DND-41 (cell line): ENCODE measurements around the gene LIMS2.

Experiments used
- ATAC-seq: fragments of 200-7000 bp; cut with Tn5 transposase; 3 replicates; pipeline ENCODE4 v1.9.1; 2021; ENCODE audit warnings: low read depth; ENCODE audit not compliant: insufficient read depth
- DNase-seq: peaks from one replicate; pipeline ENCODE4 v3.0.0-alpha.2; 2020
- H2AFZ ChIP-seq: 2 replicates; pipeline ENCODE4 v1.6.0; 2012; ENCODE audit warnings: low read depth, low read length
- H3K27ac ChIP-seq: 2 replicates; pipeline ENCODE4 v1.5.1; 2012; ENCODE audit warnings: low read length, inconsistent platforms
- H3K27me3 ChIP-seq: fragments of 200-600 bp; sonication (generic); 2 replicates; pipeline ENCODE4 v1.6.0; 2012; ENCODE audit warnings: low read length, mild to moderate bottlenecking, inconsistent platforms; ENCODE audit not compliant: insufficient read depth, poor library complexity
- H3K36me3 ChIP-seq: 2 replicates; pipeline ENCODE4 v1.5.1; 2012; ENCODE audit warnings: low read length, inconsistent platforms; ENCODE audit not compliant: insufficient read depth
- H3K4me1 ChIP-seq: 2 replicates; pipeline ENCODE4 v1.5.1; 2012; ENCODE audit warnings: mild to moderate bottlenecking, low read length; ENCODE audit not compliant: insufficient read depth
- H3K4me2 ChIP-seq: 2 replicates; pipeline ENCODE4 v1.6.0; 2012; ENCODE audit warnings: mild to moderate bottlenecking, moderate library complexity, low read length, inconsistent platforms; ENCODE audit not compliant: insufficient read depth
- H3K4me3 ChIP-seq, 2 experiments: fragments of 200-600 bp in 1 of 2; shearing (Covaris generic) in 1 of 2; 2 replicates each; pipeline ENCODE4 v1.5.1; 2012 to 2016; ENCODE audit warnings: inconsistent platforms in 2 of 2, low read length in 2 of 2, mild to moderate bottlenecking in 2 of 2, low read depth in 1 of 2, moderate library complexity in 1 of 2
- H3K79me2 ChIP-seq: 2 replicates; pipeline ENCODE4 v1.6.0; 2012; ENCODE audit warnings: low read length, inconsistent platforms; ENCODE audit not compliant: insufficient read depth
- H3K9ac ChIP-seq: 2 replicates; pipeline ENCODE4 v1.6.0; 2012; ENCODE audit warnings: low read depth, mild to moderate bottlenecking, inconsistent platforms, low read length, moderate library complexity
- H3K9me3 ChIP-seq: 2 replicates; pipeline ENCODE4 v1.5.1; 2012; ENCODE audit warnings: low read length, moderate library complexity, mild to moderate bottlenecking, inconsistent platforms; ENCODE audit not compliant: insufficient read depth, severe bottlenecking
- H4K20me1 ChIP-seq: 2 replicates; pipeline ENCODE4 v1.6.0; 2012; ENCODE audit warnings: low read length; ENCODE audit not compliant: insufficient read depth
- EZH2 ChIP-seq: IDR thresholded peaks from 3 replicates; pipeline ENCODE4 v1.6.1; 2012; ENCODE audit warnings: borderline replicate concordance, low read depth, mild to moderate bottlenecking, moderate library complexity, low read length, inconsistent platforms; ENCODE audit not compliant: severe bottlenecking
- TF ChIP-seq, protein P1 (sequence below): IDR thresholded peaks from 2 replicates; pipeline ENCODE4 v1.5.1; 2012; ENCODE audit warnings: borderline replicate concordance, low read length, moderate library complexity, mild to moderate bottlenecking; ENCODE audit not compliant: poor library complexity, severe bottlenecking; ENCODE audit errors: extremely low read depth

The LIMS2 gene

DNA sequence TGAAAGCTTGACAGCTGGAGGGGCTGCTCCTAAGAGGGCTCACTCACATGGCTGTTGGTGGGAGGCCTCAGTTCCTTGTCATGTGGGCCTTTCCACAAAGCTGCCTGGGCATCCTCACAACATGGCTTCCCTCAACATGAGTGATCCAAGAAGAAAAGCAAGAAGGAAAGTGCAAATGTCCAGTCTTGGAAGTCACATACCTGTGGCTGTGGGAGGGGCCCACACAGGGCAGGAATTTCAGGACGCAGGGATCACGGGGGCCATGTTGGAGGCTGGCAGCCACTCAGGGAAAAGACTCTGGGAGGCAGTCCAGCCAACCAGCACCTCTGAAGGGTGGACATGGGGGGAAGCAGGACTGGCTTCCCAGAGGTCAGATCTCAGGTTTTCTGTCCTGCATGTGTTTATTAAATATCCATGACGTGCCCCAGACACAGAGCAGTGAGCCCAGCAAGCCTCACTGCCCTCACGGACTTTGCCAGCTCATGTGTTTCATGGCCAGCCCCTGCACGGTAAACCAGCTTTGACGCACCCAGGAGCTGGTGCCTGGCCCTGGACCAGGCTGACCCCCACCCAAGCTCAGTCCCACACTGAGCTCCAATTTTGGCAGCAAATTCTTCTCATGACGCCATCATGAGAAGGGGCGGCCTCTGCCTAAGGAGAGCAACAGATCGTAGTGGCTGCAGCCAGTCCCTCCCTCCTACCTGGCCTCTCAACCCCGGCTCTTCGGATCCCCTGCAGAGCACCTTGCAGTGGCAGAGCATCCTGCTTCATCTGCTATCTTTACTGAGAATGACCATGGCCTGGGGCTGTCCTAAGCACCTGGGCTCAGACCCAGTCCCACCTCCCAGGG, 64.0 kb downstream of the LIMS2 start:
- ATAC-seq (no peak), DNase-seq (peak; percentile 56)
- peaks cover 100% of the 10 kb centered on the region for H3K4me1 ChIP-seq
- no peaks in the 10 kb centered on the region for H4K20me1 ChIP-seq
- H2AFZ ChIP-seq = no peak overlapping the region
- peak overlapping the region; percentile 9; the same call in 1 of the 2 replicates for H3K9ac ChIP-seq
- no peaks in the 10 kb centered on the region for H3K27me3 ChIP-seq
- H3K9me3 ChIP-seq = peaks cover 22% of the 10 kb centered on the region
- peaks cover 67% of the 10 kb centered on the region for H3K36me3 ChIP-seq
- H3K4me2 ChIP-seq = no peak overlapping the region
- H3K27ac ChIP-seq = peak overlapping the region; percentile 97
- TF ChIP-seq EZH2 = no peak
- TF ChIP-seq, protein P1, sequence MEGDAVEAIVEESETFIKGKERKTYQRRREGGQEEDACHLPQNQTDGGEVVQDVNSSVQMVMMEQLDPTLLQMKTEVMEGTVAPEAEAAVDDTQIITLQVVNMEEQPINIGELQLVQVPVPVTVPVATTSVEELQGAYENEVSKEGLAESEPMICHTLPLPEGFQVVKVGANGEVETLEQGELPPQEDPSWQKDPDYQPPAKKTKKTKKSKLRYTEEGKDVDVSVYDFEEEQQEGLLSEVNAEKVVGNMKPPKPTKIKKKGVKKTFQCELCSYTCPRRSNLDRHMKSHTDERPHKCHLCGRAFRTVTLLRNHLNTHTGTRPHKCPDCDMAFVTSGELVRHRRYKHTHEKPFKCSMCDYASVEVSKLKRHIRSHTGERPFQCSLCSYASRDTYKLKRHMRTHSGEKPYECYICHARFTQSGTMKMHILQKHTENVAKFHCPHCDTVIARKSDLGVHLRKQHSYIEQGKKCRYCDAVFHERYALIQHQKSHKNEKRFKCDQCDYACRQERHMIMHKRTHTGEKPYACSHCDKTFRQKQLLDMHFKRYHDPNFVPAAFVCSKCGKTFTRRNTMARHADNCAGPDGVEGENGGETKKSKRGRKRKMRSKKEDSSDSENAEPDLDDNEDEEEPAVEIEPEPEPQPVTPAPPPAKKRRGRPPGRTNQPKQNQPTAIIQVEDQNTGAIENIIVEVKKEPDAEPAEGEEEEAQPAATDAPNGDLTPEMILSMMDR = no peak
- H3K4me3 ChIP-seq = no peak overlapping the region
- H3K79me2 ChIP-seq = peaks cover 49% of the 10 kb centered on the region

DNA sequence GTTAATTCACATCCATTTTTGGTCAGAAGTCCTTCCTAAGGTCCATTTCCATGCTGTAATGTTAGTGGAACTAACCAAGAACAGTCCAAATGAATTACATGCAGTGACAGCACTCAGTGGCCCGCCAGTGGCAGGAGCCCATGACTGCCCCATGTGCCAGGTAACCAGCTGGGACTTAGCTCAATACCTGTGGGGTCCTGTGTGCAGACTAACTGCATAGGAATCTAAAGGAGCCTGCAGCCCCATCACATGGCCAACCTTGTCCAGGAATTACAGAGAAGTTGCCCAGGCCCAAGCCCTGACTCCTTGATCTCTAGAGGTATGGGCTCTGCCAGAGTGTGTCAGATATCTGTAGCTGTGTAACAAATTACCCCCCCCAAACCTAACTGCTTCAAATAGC, 64.8 kb downstream of the LIMS2 start:
- peaks cover 55% of the 10 kb centered on the region for H3K79me2 ChIP-seq
- H3K4me2 ChIP-seq = no peak overlapping the region
- no peak overlapping the region for H3K4me3 ChIP-seq
- H3K4me1 ChIP-seq = peaks cover 100% of the 10 kb centered on the region
- peaks cover 22% of the 10 kb centered on the region for H3K9me3 ChIP-seq
- no peaks in the 10 kb centered on the region for H4K20me1 ChIP-seq
- H3K27ac ChIP-seq = peak overlapping the region; percentile 97
- TF ChIP-seq EZH2 = no peak
- TF ChIP-seq, protein P1 = no peak
- DNase-seq = no peak
- H3K9ac ChIP-seq = no peak overlapping the region
- H3K27me3 ChIP-seq = no peaks in the 10 kb centered on the region
- ATAC-seq = no peak
- peaks cover 69% of the 10 kb centered on the region for H3K36me3 ChIP-seq
- H2AFZ ChIP-seq = no peak overlapping the region

DNA sequence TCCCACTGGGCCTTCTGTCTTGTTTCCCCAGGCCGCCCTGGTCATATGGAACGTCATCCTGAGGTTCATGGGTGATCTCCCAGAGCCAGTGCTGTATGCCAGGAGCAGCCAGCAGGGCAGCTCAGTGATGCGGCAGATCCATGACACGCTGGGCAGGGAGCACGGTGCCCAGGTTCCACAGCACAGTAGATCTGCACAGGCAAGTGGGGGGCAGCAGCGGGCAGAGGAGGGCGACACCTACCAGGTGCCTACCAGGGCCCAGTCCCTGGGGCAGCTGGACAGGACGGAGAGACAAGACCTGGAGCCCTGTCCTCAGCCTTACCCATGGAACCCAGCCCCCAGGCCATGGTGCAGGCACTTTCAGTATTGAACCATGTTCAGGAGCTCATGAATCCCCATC, 65.5 kb downstream of the LIMS2 start:
- no peak overlapping the region for H2AFZ ChIP-seq
- peaks cover 61% of the 10 kb centered on the region for H3K79me2 ChIP-seq
- H3K9me3 ChIP-seq = peaks cover 22% of the 10 kb centered on the region
- peak overlapping the region; percentile 48 for H3K4me2 ChIP-seq
- TF ChIP-seq EZH2 = no peak
- TF ChIP-seq, protein P1 = no peak
- peaks cover 100% of the 10 kb centered on the region for H3K4me1 ChIP-seq
- no peaks in the 10 kb centered on the region for H4K20me1 ChIP-seq
- H3K4me3 ChIP-seq = peak overlapping the region in 1 of 2 experiments; percentile 24; a peak in 1 of 4 replicates
- peak overlapping the region; percentile 55 for H3K9ac ChIP-seq
- DNase-seq (no peak), ATAC-seq (peak; percentile 12)
- peaks cover 69% of the 10 kb centered on the region for H3K36me3 ChIP-seq
- peak overlapping the region; percentile 97 for H3K27ac ChIP-seq
- H3K27me3 ChIP-seq = no peaks in the 10 kb centered on the region
